ENCODE results near the gene PCSK9. TPM values are rescaled to one million over a fixed set of nuclear protein-coding genes. Genes with fewer than 3 reads are reported as not detected.

The PCSK9 gene
- total RNA-seq, 1 donor from 2014 or later: 4.1 TPM

Other genes with a start within 250 kb of the PCSK9 start
- gene TTC22, start 238.2 kb upstream of the PCSK9 start, total RNA-seq: under 0.01 TPM
- gene DHCR24, start 152.4 kb upstream of the PCSK9 start, total RNA-seq: 47.3 TPM
- not detected for gene TMEM61, start 58.9 kb upstream of the PCSK9 start, total RNA-seq
- gene BSND, start 40.6 kb upstream of the PCSK9 start, total RNA-seq: not detected
- gene USP24, start 175.8 kb downstream of the PCSK9 start, total RNA-seq: 67.3 TPM

Data from frontal cortex (tissue), 1 donor.